ENCODE measurements around the gene NABP1. TPM values are rescaled to one million over a fixed set of nuclear protein-coding genes. Genes with fewer than 3 reads are reported as not detected.

NABP1 gene
- total and polyA plus RNA-seq, 10 of the 15 experiments (the other 5 are each of a cell fraction or from before 2014, with no cell fraction given) = 22.9 to 65.7 (median 39.9) TPM

DNA sequence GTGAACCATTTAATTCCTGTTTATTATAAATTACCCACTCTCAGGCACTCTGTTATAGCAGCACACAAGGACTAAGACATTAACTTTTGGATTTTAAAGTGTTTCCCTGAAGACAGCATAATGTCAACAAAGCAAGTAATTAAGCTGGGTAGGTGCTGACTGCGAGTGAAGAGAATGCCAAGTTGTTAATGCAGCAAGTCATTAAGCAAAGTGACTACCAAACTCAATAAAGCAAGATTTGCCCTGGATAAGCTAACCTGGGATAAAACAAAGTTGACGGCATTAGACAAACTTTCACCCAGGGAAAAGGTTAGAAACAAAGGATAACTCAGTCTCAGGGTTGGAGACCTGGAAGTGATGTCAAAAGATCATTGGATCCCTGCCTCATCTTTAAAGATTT, 28.4 kb upstream of the NABP1 start:
- Histone ChIP-seq H3K36me3 (ENCODE audit: control insufficient read depth in 2 of 2, insufficient read depth in 2 of 2, low read length in 1 of 2) (no peaks in the 10 kb centered on the region), H3K27ac (ENCODE audit: control insufficient read depth, insufficient read depth) (no peak overlapping the region), H3K79me2 (ENCODE audit: control insufficient read depth, insufficient read depth, low read length) (no peaks in the 10 kb centered on the region), H3K4me3 (no peak overlapping the region), H4K20me1 (ENCODE audit: control insufficient read depth, insufficient read depth) (no peaks in the 10 kb centered on the region), H3K4me1 (ENCODE audit: control insufficient read depth, insufficient read depth, low read length) (0 out of 2 replicates have a peak, but pooled peaks cover 6% of the 10 kb centered on the region), H2AFZ (ENCODE audit: control insufficient read depth, low read depth, low read length) (no peak overlapping the region), H3K9me3 (replicated peaks; ENCODE audit: control insufficient read depth, insufficient read depth, low read length) (no peaks in the 10 kb centered on the region; the same call in 2 of the 3 replicates), H3K4me2 (ENCODE audit: control insufficient read depth, insufficient read depth) (no peak overlapping the region), H3K27me3 (replicated peaks in 1 of 2; ENCODE audit: control insufficient read depth in 2 of 2, insufficient read depth in 2 of 2, low read length in 1 of 2) (no peaks in the 10 kb centered on the region), H3K9ac (ENCODE audit: control insufficient read depth, insufficient read depth, low read length) (no peak overlapping the region)
- FAIRE-seq (no peak), ATAC-seq (no peak), DNase-seq (ENCODE audit: low read depth, low spot score) (no peak)
- WGBS (ENCODE audit: insufficient coverage, insufficient replicate concordance, low lambda C conversion rate, missing lambda C conversion rate) = 97% methylated on average over 2 of the region's 2 CpGs
- BruUV-seq (replicated peaks) = no TSS peak
- in situ Hi-C loops (cut with MboI) (no loop called here), intact Hi-C loops (cut with micrococcal nuclease; ENCODE audit: unreplicated experiment) (no loop called here)
- ChIA-PET RAD21 (ENCODE audit: unreplicated experiment) (no interaction called here), POLR2A (interaction anchor here (2.5 kb wide), 1 partner anchor 27 kb away, joined by 12 read pairs; no protein-coding TSS in a partner anchor), CTCF (interaction anchor here (1.2 to 1.4 kb wide), 2 partner anchors 23 to 25 kb away, joined by 3 read pairs; no protein-coding TSS in a partner anchor), SMC1A (ENCODE audit: uncharacterized antibody, unreplicated experiment) (interaction anchor here (2.8 to 4.4 kb wide), 2 partner anchors 11 to 17 kb away, joined by 13 to 29 read pairs; no protein-coding TSS in a partner anchor)
- TF ChIP-seq BMI1 (IDR thresholded peaks at IDR 0.05; ENCODE audit: borderline replicate concordance) = no peak

DNA sequence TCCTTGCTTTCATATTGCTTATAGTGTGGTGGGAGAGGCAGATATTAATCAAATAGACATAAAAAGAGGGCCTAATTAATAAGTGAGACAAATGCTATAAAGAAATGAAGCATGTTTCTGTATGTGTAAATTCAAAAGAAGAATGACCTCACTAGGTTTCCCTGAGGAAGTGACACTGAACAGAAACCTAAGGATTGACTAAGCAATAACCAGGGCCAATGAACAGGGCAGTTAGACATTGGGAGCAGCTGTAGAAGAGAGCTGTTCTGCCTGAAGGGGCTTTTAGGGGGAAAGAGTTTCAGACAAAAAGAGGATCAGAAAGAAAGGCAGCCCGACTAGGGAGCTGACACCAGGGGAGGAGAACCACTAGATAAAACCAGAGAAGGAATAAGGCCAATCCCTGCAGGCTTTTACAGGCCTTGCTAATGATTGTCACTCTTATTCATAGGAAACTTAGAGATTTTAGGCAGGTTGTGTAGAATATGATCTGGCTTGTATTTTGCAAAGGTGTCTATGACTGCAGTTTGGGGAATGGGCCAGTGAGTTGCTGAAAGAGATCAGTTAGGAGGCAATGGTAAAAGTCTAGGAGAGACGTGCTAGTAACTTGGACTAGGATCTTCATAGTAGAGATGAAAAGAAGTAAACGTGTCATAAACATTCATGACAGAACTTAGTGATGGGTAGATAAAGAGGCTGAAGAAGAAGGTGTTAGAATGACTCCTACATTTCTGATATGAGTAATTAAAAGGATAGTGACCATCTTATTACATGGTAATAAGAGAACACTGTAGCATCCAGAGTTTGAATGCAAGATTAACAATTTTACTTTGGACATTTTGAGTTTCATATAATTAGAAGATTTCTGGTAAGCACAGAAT, 26.8 kb upstream of the NABP1 start:
- Histone ChIP-seq H2AFZ (ENCODE audit: control insufficient read depth, low read depth, low read length) (no peak overlapping the region), H3K27ac (ENCODE audit: control insufficient read depth, insufficient read depth) (peak overlapping the region; percentile 38; the same call in 1 of the 2 replicates), H3K27me3 (replicated peaks in 1 of 2; ENCODE audit: control insufficient read depth in 2 of 2, insufficient read depth in 2 of 2, low read length in 1 of 2) (no peaks in the 10 kb centered on the region), H3K79me2 (ENCODE audit: control insufficient read depth, insufficient read depth, low read length) (no peaks in the 10 kb centered on the region), H3K4me3 (no peak overlapping the region), H4K20me1 (ENCODE audit: control insufficient read depth, insufficient read depth) (no peaks in the 10 kb centered on the region), H3K36me3 (ENCODE audit: control insufficient read depth in 2 of 2, insufficient read depth in 2 of 2, low read length in 1 of 2) (no peaks in the 10 kb centered on the region), H3K9ac (ENCODE audit: control insufficient read depth, insufficient read depth, low read length) (no peak overlapping the region), H3K4me2 (ENCODE audit: control insufficient read depth, insufficient read depth) (no peak overlapping the region; the same call in 1 of the 2 replicates), H3K4me1 (ENCODE audit: control insufficient read depth, insufficient read depth, low read length) (0 out of 2 replicates have a peak, but pooled peaks cover 6% of the 10 kb centered on the region), H3K9me3 (replicated peaks; ENCODE audit: control insufficient read depth, insufficient read depth, low read length) (no peaks in the 10 kb centered on the region; the same call in 2 of the 3 replicates)
- no TSS peak for BruUV-seq (replicated peaks)
- intact Hi-C loops (cut with micrococcal nuclease; ENCODE audit: unreplicated experiment) = loop anchor here (1.0 to 2.0 kb wide), 4 partner anchors 16 to 40 kb away; partner anchors contain the start of gene NABP1
- DNase-seq (ENCODE audit: low read depth, low spot score) = peak; percentile 73
- POLR2A ChIA-PET = interaction anchor here (1.0 to 2.5 kb wide), 2 partner anchors 11 to 25 kb away, joined by 3 to 12 read pairs; no protein-coding TSS in a partner anchor
- 35% methylated on average over 3 of the region's 3 CpGs for WGBS (ENCODE audit: insufficient coverage, insufficient replicate concordance, low lambda C conversion rate, missing lambda C conversion rate)
- FAIRE-seq = peak; percentile 91
- CTCF ChIA-PET = interaction anchor here (0.9 to 1.4 kb wide), 4 partner anchors 10 to 24 kb away, joined by 3 read pairs; no protein-coding TSS in a partner anchor
- in situ Hi-C loops (cut with MboI) = loop anchor here (25.0 kb wide), 1 partner anchor 764 kb away; the partner anchor contains the start of gene GLS
- ATAC-seq = peak; percentile 98
- RAD21 ChIA-PET (ENCODE audit: unreplicated experiment) = interaction anchor here (0.7 to 2.6 kb wide), 5 partner anchors 13 to 39 kb away, joined by 3 to 16 read pairs (median 5); no protein-coding TSS in a partner anchor
- SMC1A ChIA-PET (ENCODE audit: uncharacterized antibody, unreplicated experiment) = interaction anchor here (0.8 to 4.4 kb wide), 7 partner anchors 10 to 37 kb away, joined by 3 to 29 read pairs (median 7); partner anchors contain the start of gene NABP1
- no peak for TF ChIP-seq MEF2B (IDR thresholded peaks at IDR 0.05; ENCODE audit: partially characterized antibody, poor library complexity, severe bottlenecking)
- TF ChIP-seq RCOR1 (conservative IDR thresholded peaks at IDR 0.05; ENCODE audit: low read depth, low read length) = no peak
- TF ChIP-seq ZNF384 (IDR thresholded peaks at IDR 0.05; ENCODE audit: borderline replicate concordance, low read depth, low read length) = no peak
- peak; percentile 99 for TF ChIP-seq NFIC (IDR thresholded peaks at IDR 0.05; ENCODE audit: low read depth, low read length)
- no peak for TF ChIP-seq MYB (IDR thresholded peaks at IDR 0.05; ENCODE audit: borderline replicate concordance, low read depth, low read length)
- peak; percentile 93 for TF ChIP-seq IRF4 (IDR thresholded peaks at IDR 0.05; ENCODE audit: low read depth, low read length)
- TF ChIP-seq, protein P1, sequence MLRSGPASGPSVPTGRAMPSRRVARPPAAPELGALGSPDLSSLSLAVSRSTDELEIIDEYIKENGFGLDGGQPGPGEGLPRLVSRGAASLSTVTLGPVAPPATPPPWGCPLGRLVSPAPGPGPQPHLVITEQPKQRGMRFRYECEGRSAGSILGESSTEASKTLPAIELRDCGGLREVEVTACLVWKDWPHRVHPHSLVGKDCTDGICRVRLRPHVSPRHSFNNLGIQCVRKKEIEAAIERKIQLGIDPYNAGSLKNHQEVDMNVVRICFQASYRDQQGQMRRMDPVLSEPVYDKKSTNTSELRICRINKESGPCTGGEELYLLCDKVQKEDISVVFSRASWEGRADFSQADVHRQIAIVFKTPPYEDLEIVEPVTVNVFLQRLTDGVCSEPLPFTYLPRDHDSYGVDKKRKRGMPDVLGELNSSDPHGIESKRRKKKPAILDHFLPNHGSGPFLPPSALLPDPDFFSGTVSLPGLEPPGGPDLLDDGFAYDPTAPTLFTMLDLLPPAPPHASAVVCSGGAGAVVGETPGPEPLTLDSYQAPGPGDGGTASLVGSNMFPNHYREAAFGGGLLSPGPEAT (IDR thresholded peaks at IDR 0.05; ENCODE audit: low read depth) = peak; percentile 87
- TF ChIP-seq ATF7 (IDR thresholded peaks at IDR 0.05; ENCODE audit: low read depth) = peak; percentile 95
- 0 out of 2 replicates have a peak, but pooled peaks have one; percentile 64 for TF ChIP-seq CBFB (IDR thresholded peaks at IDR 0.05; ENCODE audit: low read depth)
- TF ChIP-seq PAX8 (IDR thresholded peaks at IDR 0.05) = no peak
- peak; percentile 92 for TF ChIP-seq SPI1 (IDR thresholded peaks at IDR 0.05; ENCODE audit: borderline replicate concordance, insufficient read depth, low read depth, low read length)
- TF ChIP-seq BACH1 (IDR thresholded peaks at IDR 0.05; ENCODE audit: borderline replicate concordance) = peak; percentile 21; the same call in 1 of the 2 replicates
- TF ChIP-seq ZBED1 (IDR thresholded peaks at IDR 0.05; ENCODE audit: borderline replicate concordance) = peak; percentile 93
